ENCODE measurements around the gene UNC5B. TPM values are rescaled to one million over a fixed set of nuclear protein-coding genes. Genes with fewer than 3 reads are reported as not detected.
A peak's percentile ranks its signal among the peaks of the same experiment; 100 is the strongest.

The UNC5B gene
- total RNA-seq, 1 experiment from 2014 or later = 49.6 TPM

DNA sequence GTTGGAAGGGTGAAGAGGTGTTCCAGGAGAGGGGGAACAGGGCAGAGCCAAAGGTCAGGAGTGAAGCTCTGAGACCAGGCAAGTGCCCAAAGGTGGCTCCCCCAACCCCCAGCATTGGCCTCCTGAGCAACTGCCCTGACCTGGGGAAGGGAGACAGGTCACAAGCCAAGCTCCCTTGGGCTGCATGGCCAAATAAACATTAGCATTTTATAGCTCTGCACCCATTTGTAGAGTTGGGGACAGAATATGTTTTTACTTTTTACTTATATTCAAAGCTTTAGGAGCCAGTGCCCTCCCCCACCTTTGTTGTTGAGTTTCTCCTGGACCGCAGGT is 4.0 kb downstream of the UNC5B start:
- TF ChIP-seq MXD4 (CRISPR knock-in tag; IDR thresholded peaks at IDR 0.05; ENCODE audit: borderline replicate concordance) (no peak), ZNF263 (CRISPR knock-in tag; IDR thresholded peaks at IDR 0.05; ENCODE audit: low read depth) (no peak), FOXP1 (CRISPR knock-in tag; IDR thresholded peaks at IDR 0.05; ENCODE audit: borderline replicate concordance) (no peak), GTF2I (CRISPR knock-in tag; conservative IDR thresholded peaks at IDR 0.05) (no peak), AR (CRISPR knock-in tag; IDR thresholded peaks at IDR 0.05) (no peak), CBFB (CRISPR knock-in tag; IDR thresholded peaks at IDR 0.05; ENCODE audit: low read depth) (no peak), IRF2 (CRISPR knock-in tag; IDR thresholded peaks at IDR 0.05; ENCODE audit: borderline replicate concordance, low read depth) (no peak), USF1 (CRISPR knock-in tag; IDR thresholded peaks at IDR 0.05) (no peak), CDX4 (CRISPR knock-in tag; IDR thresholded peaks at IDR 0.05; ENCODE audit: borderline replicate concordance) (no peak), TP53 (CRISPR knock-in tag; IDR thresholded peaks at IDR 0.05) (no peak), TEAD4 (CRISPR knock-in tag; IDR thresholded peaks at IDR 0.05) (no peak), PREB (CRISPR knock-in tag; IDR thresholded peaks at IDR 0.05; ENCODE audit: borderline replicate concordance) (no peak), MAX (CRISPR knock-in tag; IDR thresholded peaks at IDR 0.05) (no peak), ZBTB21 (CRISPR knock-in tag; IDR thresholded peaks at IDR 0.05; ENCODE audit: borderline replicate concordance) (no peak)
- TF ChIP-seq, protein P1, sequence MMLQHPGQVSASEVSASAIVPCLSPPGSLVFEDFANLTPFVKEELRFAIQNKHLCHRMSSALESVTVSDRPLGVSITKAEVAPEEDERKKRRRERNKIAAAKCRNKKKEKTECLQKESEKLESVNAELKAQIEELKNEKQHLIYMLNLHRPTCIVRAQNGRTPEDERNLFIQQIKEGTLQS (CRISPR knock-in tag; conservative IDR thresholded peaks at IDR 0.05) = no peak
- TF ChIP-seq, protein P2, sequence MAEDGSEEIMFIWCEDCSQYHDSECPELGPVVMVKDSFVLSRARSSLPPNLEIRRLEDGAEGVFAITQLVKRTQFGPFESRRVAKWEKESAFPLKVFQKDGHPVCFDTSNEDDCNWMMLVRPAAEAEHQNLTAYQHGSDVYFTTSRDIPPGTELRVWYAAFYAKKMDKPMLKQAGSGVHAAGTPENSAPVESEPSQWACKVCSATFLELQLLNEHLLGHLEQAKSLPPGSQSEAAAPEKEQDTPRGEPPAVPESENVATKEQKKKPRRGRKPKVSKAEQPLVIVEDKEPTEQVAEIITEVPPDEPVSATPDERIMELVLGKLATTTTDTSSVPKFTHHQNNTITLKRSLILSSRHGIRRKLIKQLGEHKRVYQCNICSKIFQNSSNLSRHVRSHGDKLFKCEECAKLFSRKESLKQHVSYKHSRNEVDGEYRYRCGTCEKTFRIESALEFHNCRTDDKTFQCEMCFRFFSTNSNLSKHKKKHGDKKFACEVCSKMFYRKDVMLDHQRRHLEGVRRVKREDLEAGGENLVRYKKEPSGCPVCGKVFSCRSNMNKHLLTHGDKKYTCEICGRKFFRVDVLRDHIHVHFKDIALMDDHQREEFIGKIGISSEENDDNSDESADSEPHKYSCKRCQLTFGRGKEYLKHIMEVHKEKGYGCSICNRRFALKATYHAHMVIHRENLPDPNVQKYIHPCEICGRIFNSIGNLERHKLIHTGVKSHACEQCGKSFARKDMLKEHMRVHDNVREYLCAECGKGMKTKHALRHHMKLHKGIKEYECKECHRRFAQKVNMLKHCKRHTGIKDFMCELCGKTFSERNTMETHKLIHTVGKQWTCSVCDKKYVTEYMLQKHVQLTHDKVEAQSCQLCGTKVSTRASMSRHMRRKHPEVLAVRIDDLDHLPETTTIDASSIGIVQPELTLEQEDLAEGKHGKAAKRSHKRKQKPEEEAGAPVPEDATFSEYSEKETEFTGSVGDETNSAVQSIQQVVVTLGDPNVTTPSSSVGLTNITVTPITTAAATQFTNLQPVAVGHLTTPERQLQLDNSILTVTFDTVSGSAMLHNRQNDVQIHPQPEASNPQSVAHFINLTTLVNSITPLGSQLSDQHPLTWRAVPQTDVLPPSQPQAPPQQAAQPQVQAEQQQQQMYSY (CRISPR knock-in tag; IDR thresholded peaks at IDR 0.05) = no peak
- TF ChIP-seq, protein P3, sequence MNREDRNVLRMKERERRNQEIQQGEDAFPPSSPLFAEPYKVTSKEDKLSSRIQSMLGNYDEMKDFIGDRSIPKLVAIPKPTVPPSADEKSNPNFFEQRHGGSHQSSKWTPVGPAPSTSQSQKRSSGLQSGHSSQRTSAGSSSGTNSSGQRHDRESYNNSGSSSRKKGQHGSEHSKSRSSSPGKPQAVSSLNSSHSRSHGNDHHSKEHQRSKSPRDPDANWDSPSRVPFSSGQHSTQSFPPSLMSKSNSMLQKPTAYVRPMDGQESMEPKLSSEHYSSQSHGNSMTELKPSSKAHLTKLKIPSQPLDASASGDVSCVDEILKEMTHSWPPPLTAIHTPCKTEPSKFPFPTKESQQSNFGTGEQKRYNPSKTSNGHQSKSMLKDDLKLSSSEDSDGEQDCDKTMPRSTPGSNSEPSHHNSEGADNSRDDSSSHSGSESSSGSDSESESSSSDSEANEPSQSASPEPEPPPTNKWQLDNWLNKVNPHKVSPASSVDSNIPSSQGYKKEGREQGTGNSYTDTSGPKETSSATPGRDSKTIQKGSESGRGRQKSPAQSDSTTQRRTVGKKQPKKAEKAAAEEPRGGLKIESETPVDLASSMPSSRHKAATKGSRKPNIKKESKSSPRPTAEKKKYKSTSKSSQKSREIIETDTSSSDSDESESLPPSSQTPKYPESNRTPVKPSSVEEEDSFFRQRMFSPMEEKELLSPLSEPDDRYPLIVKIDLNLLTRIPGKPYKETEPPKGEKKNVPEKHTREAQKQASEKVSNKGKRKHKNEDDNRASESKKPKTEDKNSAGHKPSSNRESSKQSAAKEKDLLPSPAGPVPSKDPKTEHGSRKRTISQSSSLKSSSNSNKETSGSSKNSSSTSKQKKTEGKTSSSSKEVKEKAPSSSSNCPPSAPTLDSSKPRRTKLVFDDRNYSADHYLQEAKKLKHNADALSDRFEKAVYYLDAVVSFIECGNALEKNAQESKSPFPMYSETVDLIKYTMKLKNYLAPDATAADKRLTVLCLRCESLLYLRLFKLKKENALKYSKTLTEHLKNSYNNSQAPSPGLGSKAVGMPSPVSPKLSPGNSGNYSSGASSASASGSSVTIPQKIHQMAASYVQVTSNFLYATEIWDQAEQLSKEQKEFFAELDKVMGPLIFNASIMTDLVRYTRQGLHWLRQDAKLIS (CRISPR knock-in tag; IDR thresholded peaks at IDR 0.05; ENCODE audit: borderline replicate concordance) = no peak
- CTCF ChIA-PET = interaction anchor here (1.1 to 6.4 kb wide), 10 partner anchors 8 to 313 kb away, joined by 3 to 67 read pairs (median 4); no protein-coding TSS in a partner anchor
- H3K36me3 Mint-ChIP-seq = no peaks in the 10 kb centered on the region
- peak overlapping the region; percentile 71 for H3K4me3 Mint-ChIP-seq
- peaks cover 24% of the 10 kb centered on the region for H3K27me3 Mint-ChIP-seq (ENCODE audit: low read depth)
- peak overlapping the region; percentile 68 for H3K27ac Mint-ChIP-seq
- peaks cover 63% of the 10 kb centered on the region for H3K4me1 Mint-ChIP-seq
- DNase-seq (ENCODE audit: low spot score) (no peak), ATAC-seq (no peak)
- H3K9me3 Mint-ChIP-seq = no peaks in the 10 kb centered on the region
- POLR2A ChIA-PET = interaction anchor here (1.1 to 1.8 kb wide), 4 partner anchors 13 to 328 kb away, joined by 3 to 10 read pairs (median 4); no protein-coding TSS in a partner anchor

All from WTC11 (cell line).